Measurements from ENCODE around the gene SHCBP1L. TPM values are rescaled to one million over a fixed set of nuclear protein-coding genes. Genes with fewer than 3 reads are reported as not detected.

Gene SHCBP1L
- total RNA-seq, 1 experiment from 2014 or later = not detected

GRCh38 chr1:182897696-182898095 lies 55.3 kb downstream of the SHCBP1L start:
- no peak for DNase-seq (ENCODE audit: extremely low read depth, low read depth)

- no peak for DNase-seq (ENCODE audit: extremely low read depth, low read depth)
Measured at GRCh38 chr1:182890927-182891610, 61.9 kb downstream of the SHCBP1L start.

- no peak for DNase-seq (ENCODE audit: extremely low read depth, low read depth)
Measured at GRCh38 chr1:182889997-182890396, 63.0 kb downstream of the SHCBP1L start.

- no peak for DNase-seq (ENCODE audit: extremely low read depth, low read depth)
Measured at GRCh38 chr1:182888736-182889531, 64.0 kb downstream of the SHCBP1L start.

- DNase-seq (ENCODE audit: extremely low read depth, low read depth) = no peak
Measured at GRCh38 chr1:182886985-182887384, 66.0 kb downstream of the SHCBP1L start.

- DNase-seq (ENCODE audit: extremely low read depth, low read depth) = no peak
Measured at GRCh38 chr1:182885591-182885990, 67.4 kb downstream of the SHCBP1L start.

- no peak for DNase-seq (ENCODE audit: extremely low read depth, low read depth)
Measured at GRCh38 chr1:182884872-182885271, 68.1 kb downstream of the SHCBP1L start.

- DNase-seq (ENCODE audit: extremely low read depth, low read depth) = no peak
Measured at GRCh38 chr1:182877842-182878241, 75.1 kb downstream of the SHCBP1L start.

GRCh38 chr1:182877331-182877730 lies 75.6 kb downstream of the SHCBP1L start:
- no peak for DNase-seq (ENCODE audit: extremely low read depth, low read depth)

- no peak for DNase-seq (ENCODE audit: extremely low read depth, low read depth)
Measured at GRCh38 chr1:182875889-182876288, 77.1 kb downstream of the SHCBP1L start.

GRCh38 chr1:182872881-182873280 lies 80.1 kb downstream of the SHCBP1L start:
- no peak for DNase-seq (ENCODE audit: extremely low read depth, low read depth)

GRCh38 chr1:182869241-182869666 lies 83.7 kb downstream of the SHCBP1L start:
- DNase-seq (ENCODE audit: extremely low read depth, low read depth) = no peak

GRCh38 chr1:182867861-182868260 lies 85.1 kb downstream of the SHCBP1L start:
- no peak for DNase-seq (ENCODE audit: extremely low read depth, low read depth)

- DNase-seq (ENCODE audit: extremely low read depth, low read depth) = no peak
Measured at GRCh38 chr1:182863940-182864339, 89.0 kb downstream of the SHCBP1L start.

GRCh38 chr1:182862827-182863226 lies 90.1 kb downstream of the SHCBP1L start:
- no peak for DNase-seq (ENCODE audit: extremely low read depth, low read depth)

- no peak for DNase-seq (ENCODE audit: extremely low read depth, low read depth)
Measured at GRCh38 chr1:182861994-182862393, 91.0 kb downstream of the SHCBP1L start.

GRCh38 chr1:182860658-182861057 lies 92.3 kb downstream of the SHCBP1L start:
- no peak for DNase-seq (ENCODE audit: extremely low read depth, low read depth)

GRCh38 chr1:182857212-182857611 lies 95.8 kb downstream of the SHCBP1L start:
- DNase-seq (ENCODE audit: extremely low read depth, low read depth) = no peak

GRCh38 chr1:182855911-182856310 lies 97.1 kb downstream of the SHCBP1L start:
- no peak for DNase-seq (ENCODE audit: extremely low read depth, low read depth)

GRCh38 chr1:182851825-182852224 lies 101.1 kb downstream of the SHCBP1L start:
- DNase-seq (ENCODE audit: extremely low read depth, low read depth) = no peak

GRCh38 chr1:182850319-182850718 lies 102.6 kb downstream of the SHCBP1L start:
- DNase-seq (ENCODE audit: extremely low read depth, low read depth) = no peak
